ENCODE results near the gene MYH8.

The MYH8 gene

DNA sequence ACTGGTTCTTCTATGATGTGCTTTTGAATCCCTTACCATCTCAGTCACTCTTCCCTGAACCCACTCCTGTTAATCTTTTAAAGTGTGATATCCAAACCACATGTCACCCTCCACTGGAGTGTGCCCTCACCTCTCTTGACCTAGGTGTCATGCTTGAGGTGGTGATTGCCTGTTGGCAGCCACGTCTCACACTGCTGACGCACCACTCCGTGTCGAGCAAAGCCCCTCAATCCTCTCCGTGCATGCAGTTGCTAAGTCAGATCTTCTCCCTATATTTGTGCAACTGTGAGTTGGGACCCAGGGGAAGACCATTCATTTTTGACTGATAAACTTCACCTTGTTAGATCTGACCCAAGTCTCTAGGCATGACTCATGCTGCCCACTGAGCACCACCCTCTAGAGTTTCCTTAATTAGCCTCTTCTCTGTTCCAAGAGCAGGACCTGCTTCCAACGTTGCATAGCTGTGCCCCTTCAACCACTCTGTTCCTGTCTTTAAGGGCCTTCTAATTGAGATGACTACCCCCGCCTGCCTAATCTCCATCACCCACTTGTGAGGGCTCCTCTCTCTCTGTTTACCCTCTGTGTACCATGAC lies 51.6 kb downstream of the MYH8 start:
- no peak overlapping the region for H3K27ac ChIP-seq
- no peaks in the 10 kb centered on the region for H3K4me1 ChIP-seq
- TF ChIP-seq, protein P1, sequence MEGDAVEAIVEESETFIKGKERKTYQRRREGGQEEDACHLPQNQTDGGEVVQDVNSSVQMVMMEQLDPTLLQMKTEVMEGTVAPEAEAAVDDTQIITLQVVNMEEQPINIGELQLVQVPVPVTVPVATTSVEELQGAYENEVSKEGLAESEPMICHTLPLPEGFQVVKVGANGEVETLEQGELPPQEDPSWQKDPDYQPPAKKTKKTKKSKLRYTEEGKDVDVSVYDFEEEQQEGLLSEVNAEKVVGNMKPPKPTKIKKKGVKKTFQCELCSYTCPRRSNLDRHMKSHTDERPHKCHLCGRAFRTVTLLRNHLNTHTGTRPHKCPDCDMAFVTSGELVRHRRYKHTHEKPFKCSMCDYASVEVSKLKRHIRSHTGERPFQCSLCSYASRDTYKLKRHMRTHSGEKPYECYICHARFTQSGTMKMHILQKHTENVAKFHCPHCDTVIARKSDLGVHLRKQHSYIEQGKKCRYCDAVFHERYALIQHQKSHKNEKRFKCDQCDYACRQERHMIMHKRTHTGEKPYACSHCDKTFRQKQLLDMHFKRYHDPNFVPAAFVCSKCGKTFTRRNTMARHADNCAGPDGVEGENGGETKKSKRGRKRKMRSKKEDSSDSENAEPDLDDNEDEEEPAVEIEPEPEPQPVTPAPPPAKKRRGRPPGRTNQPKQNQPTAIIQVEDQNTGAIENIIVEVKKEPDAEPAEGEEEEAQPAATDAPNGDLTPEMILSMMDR (IDR thresholded peaks at IDR 0.05): no peak
- no peak overlapping the region for H3K4me3 ChIP-seq (ENCODE audit: low read depth, low read length)
- H3K4me2 ChIP-seq (ENCODE audit: low read length): no peak overlapping the region
- no peaks in the 10 kb centered on the region for H3K9me3 ChIP-seq (ENCODE audit: control insufficient read depth, low read length)
- no peaks in the 10 kb centered on the region for H3K36me3 ChIP-seq (ENCODE audit: control insufficient read depth, insufficient read depth, low read length)
- H3K79me2 ChIP-seq: no peaks in the 10 kb centered on the region
- H2AFZ ChIP-seq: no peak overlapping the region
- H3K27me3 ChIP-seq (ENCODE audit: control insufficient read depth, insufficient read depth, low read length): no peaks in the 10 kb centered on the region
- no peak overlapping the region for H3K9ac ChIP-seq

DNA sequence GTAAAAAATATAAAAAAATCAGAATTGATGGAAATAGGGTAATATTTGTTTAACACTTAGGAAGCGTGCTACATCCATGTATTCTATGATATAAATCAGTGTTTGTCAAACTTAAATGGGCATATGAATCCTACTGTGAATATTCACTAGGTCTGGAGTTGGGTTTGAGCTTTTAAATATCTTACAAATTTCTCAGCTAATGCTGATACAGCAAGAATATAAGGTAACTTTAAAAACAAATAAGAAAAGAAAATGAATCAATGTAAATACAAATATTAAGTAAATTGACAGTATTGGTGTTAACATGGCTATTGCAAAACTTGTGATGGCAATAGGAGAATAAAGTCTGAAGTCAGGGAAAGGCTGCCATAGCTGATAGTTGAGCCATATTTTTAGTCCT lies 52.5 kb downstream of the MYH8 start:
- Histone ChIP-seq H3K4me1 (no peaks in the 10 kb centered on the region), H3K36me3 (ENCODE audit: control insufficient read depth, insufficient read depth, low read length) (no peaks in the 10 kb centered on the region), H3K27me3 (ENCODE audit: control insufficient read depth, insufficient read depth, low read length) (no peaks in the 10 kb centered on the region), H3K9me3 (ENCODE audit: control insufficient read depth, low read length) (no peaks in the 10 kb centered on the region), H3K4me2 (ENCODE audit: low read length) (no peak overlapping the region), H3K79me2 (no peaks in the 10 kb centered on the region), H3K27ac (no peak overlapping the region), H3K4me3 (ENCODE audit: low read depth, low read length) (no peak overlapping the region), H2AFZ (no peak overlapping the region), H3K9ac (no peak overlapping the region)
- TF ChIP-seq, protein P1 (IDR thresholded peaks at IDR 0.05): no peak

DNA sequence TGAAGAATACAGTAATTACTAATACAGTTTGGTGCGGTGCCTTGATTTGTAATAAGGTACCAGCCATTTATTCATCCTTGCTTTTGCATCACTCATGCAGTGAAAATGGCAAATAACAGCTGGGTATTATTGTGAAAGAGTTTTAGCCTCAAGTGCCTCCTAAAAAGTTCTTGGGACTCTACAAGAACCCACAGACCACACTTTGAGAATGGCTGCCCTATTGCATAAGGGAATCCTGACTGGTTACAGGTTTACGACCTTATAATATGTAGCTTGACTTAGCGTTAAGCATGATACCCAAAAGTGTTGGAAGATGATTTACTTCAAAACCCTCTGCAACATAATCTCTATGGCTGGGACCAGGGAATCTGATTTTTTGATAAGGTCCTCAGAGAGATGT lies 53.2 kb downstream of the MYH8 start:
- Histone ChIP-seq H3K27me3 (ENCODE audit: control insufficient read depth, insufficient read depth, low read length) (no peaks in the 10 kb centered on the region), H2AFZ (no peak overlapping the region)
- TF ChIP-seq, protein P1 (IDR thresholded peaks at IDR 0.05): no peak

DNA sequence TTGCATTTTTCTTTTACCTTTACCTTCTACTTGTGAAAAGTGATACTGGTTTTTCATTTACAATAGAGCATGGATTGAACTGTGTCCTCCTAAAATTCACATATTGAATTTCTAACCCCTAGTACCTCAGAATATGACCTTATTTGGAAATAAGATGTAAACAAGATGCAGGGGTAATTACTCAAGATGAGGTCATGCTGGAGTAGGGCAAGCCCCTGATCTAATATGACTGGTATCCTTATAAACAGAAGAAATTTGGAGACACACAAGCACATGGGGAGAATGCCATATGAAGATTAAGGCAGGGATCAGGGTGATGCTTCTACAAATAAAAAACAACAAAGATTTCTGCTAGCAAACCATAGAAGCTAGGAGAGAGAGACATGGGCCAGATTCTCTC lies 61.2 kb downstream of the MYH8 start:
- no peaks in the 10 kb centered on the region for H3K9me3 ChIP-seq (ENCODE audit: control insufficient read depth, low read length)
- no peak overlapping the region for H2AFZ ChIP-seq
- H3K27me3 ChIP-seq (ENCODE audit: control insufficient read depth, insufficient read depth, low read length): no peaks in the 10 kb centered on the region
- H3K36me3 ChIP-seq (ENCODE audit: control insufficient read depth, insufficient read depth, low read length): no peaks in the 10 kb centered on the region
- TF ChIP-seq, protein P1 (IDR thresholded peaks at IDR 0.05): no peak
- no peak overlapping the region for H3K4me3 ChIP-seq (ENCODE audit: low read depth, low read length)
- H3K9ac ChIP-seq: no peak overlapping the region
- no peaks in the 10 kb centered on the region for H3K79me2 ChIP-seq
- H3K4me2 ChIP-seq (ENCODE audit: low read length): no peak overlapping the region
- no peaks in the 10 kb centered on the region for H3K4me1 ChIP-seq
- H3K27ac ChIP-seq: no peak overlapping the region

More for the DNA sequence above, 53.2 kb downstream of the MYH8 start:
- no peaks in the 10 kb centered on the region for H3K36me3 ChIP-seq (ENCODE audit: control insufficient read depth, insufficient read depth, low read length)
- no peak overlapping the region for H3K4me3 ChIP-seq (ENCODE audit: low read depth, low read length)
- no peaks in the 10 kb centered on the region for H3K79me2 ChIP-seq
- H3K27ac ChIP-seq: no peak overlapping the region
- no peaks in the 10 kb centered on the region for H3K9me3 ChIP-seq (ENCODE audit: control insufficient read depth, low read length)
- H3K4me2 ChIP-seq (ENCODE audit: low read length): no peak overlapping the region
- H3K4me1 ChIP-seq: no peaks in the 10 kb centered on the region
- H3K9ac ChIP-seq: no peak overlapping the region

DNA sequence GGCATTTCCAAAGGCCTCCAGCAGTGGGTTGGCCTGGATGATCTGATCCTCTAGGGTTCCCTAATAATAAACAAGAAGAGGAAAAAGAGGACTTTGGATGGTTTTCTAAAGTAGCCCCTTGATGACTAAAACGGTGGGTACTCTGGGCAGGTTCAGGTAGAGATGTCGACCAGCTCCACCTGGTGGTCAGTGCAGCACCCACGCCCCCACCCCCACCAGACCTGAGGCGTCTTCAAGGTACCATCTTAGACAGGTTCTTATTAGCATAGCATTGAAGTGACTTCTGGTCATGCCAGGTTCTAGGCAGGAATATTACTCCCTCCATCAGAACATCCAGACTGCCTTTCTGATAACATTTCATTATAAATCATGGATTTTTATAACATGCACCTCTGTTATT lies 64.0 kb downstream of the MYH8 start:
- H3K4me1 ChIP-seq: no peaks in the 10 kb centered on the region
- H3K27me3 ChIP-seq (ENCODE audit: control insufficient read depth, insufficient read depth, low read length): no peaks in the 10 kb centered on the region
- H3K36me3 ChIP-seq (ENCODE audit: control insufficient read depth, insufficient read depth, low read length): no peaks in the 10 kb centered on the region
- no peak overlapping the region for H2AFZ ChIP-seq
- no peaks in the 10 kb centered on the region for H3K9me3 ChIP-seq (ENCODE audit: control insufficient read depth, low read length)
- H3K4me3 ChIP-seq (ENCODE audit: low read depth, low read length): no peak overlapping the region
- no peak overlapping the region for H3K9ac ChIP-seq
- H3K4me2 ChIP-seq (ENCODE audit: low read length): no peak overlapping the region
- H3K27ac ChIP-seq: no peak overlapping the region
- no peaks in the 10 kb centered on the region for H3K79me2 ChIP-seq
- TF ChIP-seq, protein P1 (IDR thresholded peaks at IDR 0.05): peak; percentile 18

Measured in parathyroid adenoma (tissue), 2 donors.